Measurements from ENCODE around the gene BANF2.
"Not testable (repeated sequence)": the region's sequence is repeated elsewhere in the genome, so short reads cannot be mapped to it uniquely, and the experiment has no call there.

Gene BANF2

DNA sequence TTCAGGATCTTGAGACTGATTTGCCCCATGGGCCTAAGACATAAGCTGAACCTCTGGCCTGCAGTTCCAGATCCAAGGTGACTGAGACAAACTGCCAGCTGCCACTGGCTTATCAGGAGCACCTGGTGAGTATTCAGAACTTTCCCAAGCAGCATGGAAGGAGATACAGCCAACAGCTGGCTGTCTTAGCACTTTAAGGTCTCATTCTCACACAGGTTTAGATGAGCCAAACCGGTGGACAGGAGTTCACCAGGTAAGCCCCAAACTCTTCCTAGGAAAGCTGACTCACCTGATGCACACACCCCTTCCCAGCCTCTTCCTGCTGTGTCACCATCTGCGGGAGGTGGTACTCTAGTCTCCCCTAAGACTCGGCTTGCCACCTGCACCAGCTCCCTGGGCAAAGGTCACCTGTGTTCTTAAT is at the start of gene BANF2:
Gene BANF2, plus strand, starts transcription at position 36 of the 421 bp plus-strand sequence. CDS start 25,060 bp downstream, outside the sequence.
- DNase-seq = no peak

DNA sequence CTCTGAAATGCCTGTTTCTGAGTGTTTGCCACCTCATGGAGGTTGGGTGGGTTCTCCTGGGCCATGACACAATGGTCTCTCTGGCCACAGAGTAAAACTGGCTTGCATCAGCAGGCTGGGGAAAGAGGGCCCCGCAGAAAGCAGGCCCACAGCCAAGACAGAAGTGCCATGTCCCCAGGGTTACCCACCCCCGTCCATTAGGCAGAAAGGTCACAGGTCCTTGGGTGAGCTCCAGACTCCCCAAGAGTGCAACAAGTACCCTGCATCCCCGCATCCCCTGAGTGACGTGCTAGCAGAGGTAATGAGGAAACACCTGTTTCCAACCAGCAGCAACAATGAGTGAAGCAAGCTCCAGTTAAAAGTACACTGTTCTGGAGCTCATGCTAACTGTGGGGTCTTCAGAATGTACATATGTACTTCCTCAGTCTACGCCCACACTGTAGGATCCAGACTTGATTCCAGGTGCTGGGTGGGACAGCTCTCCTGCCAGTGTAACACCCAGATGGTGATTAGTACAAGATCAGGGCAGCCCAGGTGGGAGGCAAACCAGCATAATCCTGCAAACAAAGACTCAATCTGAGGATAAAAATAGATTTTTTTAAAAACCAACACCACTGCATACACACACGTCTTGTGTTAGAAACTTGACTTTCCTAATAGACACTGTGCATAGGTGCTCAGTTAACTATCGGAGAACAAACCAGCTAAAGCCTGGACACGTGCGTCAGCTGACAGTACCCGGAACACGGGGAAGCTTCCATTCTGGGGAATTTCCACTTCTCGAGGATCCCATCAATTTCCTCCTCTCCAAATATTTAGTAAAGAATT is 49.3 kb upstream of the BANF2 start:
- DNase-seq = peak; percentile 10

DNA sequence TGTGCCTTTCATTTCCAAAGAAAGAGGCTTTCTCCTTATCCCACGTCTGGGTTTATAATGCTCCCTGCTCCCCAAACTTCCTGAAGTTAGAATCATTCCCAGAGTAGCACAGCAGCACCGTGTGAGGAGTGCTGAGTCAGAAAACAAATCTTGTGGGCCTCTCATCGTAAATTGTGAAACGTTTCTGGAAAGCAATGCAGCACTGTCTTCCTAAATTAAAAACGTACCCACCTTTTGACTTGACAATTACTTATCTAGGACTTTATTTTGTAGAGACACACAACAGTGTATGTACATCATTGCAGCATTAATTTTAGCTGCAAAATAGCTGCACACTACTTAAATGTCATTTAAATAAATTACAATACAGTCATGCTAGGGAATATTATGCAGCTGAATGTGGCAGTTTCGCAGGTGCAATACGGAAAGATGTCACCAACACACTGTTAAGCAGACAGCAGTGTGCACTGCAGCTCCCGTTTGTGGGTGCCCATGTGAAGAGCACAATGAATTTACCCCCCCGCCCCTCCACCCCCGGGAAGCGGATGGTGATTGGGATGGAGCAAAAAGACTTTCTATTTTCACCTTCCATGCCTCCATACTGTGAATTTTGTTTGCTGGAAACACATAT is 48.5 kb upstream of the BANF2 start:
- no peak for DNase-seq

DNA sequence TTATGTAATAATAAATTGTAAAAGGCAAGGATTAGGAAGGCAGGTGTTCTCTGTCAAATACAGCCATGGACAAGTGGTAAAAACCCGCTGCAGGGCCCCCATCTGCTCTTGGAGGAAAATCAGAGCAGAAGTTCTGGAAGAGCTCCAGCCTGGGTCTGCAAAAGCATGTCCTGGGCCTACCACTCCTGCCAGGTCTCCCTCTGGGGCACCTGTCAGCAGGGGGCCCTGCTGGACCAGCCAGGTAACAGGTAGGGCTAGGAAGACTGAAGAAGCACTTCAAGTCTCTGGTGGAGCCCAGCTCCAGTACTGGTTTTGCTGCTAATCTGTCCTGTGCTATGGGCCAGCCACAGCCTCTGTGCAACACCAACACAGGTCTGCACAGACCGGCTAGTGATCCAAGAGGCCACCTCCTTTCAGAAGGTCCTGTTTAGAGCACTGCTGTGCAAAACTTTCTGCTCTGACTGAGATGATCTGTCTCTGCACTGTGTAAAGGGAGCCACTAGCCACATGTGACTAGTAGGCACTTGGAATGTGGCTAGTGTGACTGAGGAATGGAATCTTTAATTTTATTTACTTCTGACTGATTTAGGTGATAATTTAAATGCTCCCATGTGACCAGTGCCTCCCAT is 47.9 kb upstream of the BANF2 start:
- DNase-seq = no peak

DNA sequence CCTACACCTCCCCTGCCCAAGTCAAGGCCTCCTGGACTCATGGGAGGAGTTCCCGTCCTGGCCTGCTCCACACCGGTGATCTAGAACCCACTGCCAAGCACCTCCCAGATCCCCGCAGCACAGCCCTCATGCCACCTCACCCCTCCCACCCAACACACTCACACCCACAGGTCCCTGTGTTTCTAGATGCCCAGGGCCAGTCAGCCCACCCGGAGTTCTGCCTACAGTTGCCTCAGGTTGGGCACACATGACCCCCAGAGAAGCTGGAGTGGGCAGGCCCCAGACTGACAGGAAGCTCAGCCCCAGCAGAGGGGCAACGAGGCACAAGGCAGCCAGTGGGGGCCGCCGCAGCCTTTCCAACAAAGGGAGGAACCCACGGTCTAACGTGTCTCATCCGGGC is 47.4 kb upstream of the BANF2 start:
- no peak for DNase-seq

DNA sequence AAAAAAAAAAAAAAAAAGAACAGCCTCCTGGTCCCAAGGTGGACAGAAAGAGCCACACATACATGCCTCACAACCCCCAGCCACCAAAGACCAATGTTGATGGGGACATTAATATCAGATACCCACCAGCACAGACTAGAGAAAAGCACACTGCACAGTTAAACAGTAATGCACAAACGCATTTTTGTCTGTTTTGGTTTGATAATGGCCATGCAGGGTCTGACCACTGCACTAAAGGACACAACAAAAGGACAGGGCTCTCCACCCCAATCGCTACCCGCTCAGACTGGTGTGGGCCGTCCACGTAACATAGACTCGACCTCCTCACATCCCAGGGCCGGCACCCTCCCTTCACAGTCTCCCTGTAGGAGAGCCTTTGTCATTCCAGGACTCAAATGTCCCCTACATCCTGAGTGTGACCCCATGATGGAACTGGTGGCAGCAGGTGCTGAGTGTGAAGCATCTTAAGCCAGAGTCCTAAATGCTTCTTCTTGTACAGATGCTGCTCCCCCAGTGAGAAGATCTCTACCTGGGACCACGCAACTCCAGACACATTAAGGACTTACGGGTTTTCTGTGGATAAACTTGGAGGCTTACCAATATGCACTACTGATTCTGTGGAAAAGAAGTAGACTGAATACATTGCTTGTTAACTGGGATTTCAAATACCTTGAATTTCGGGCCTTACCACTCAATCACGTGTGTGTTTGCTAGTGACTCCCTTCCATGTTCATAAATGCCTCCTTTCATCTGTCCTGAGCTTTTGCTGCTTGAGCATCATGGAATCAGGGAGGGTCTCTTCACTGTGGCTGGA is 45.7 kb upstream of the BANF2 start:
- no peak for DNase-seq

DNA sequence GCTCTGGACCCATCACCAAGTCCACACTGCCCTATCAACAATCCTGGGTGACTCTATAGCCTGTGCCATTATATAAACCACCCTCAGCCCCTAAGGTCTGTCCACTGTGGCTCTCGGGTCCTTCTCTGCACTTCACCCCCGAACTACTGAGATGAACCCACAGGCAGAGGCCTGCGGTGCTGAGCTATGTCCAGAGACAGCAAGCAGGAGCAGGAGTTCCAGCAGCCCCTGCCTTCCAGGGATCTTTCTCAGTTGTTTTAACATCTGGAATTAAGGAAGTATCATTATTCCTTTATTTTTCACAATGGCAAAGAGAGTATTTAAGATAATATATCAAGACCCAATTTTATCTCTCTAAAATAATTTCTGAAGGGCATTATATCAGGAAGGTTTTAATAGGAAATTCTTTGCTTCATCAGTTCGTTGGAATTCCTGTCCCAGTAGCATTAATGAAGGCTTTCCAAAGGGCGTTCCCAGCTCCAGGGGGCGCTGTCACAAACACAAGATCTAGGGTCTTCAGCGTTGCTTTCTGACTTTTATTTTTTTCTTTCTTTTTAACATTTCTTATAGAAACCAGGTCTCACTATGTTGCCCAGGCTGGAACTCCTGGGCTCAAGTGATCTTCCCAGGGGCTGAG is 45.0 kb upstream of the BANF2 start:
- DNase-seq = peak; percentile 36

DNA sequence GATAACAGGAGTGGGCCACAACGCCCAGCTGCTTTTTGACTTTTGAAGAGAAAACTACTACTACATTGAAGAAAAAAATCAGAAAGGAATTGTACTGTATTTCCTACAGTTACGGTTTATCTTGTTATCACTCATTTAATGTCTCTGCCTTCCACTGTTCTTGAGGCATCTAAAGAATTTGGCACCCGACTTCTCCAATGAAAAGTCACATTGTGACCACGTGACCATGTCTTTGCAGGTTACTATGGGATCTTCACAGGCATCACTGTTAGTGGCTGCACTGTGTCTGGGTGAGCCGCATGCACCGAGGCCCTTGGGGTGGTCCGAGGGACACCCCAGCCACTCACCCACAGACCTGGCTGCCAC is 44.5 kb upstream of the BANF2 start:
- no peak for DNase-seq

DNA sequence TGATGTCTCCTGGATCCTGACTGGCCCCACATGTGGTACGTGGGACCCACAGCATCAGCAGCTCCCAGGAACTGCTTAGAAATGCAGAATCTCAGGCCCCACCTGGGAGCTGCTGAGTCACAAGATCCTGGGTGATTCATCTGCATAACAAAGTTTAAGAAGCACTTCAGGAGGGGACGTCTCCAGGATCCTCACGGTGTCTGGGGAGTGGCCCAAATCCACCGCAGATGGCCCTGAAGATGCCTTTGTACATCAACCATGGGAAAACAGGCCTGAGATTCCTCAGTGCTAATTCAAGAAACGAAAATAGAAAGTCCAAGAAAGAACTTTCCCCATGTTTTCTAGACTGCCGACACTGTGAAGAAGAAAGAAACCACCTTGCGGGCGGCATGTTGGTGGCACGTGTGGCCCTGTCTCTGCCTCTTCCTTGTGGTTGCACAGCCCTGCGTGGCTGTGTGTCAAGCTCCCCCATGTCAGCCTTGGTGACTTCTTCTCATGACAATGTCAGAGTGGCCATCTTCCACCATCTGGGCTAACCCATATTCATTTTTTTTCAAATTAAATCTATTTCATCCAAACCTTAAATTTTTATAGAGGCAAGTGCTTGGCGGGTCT is 43.8 kb upstream of the BANF2 start:
- no peak for DNase-seq

DNA sequence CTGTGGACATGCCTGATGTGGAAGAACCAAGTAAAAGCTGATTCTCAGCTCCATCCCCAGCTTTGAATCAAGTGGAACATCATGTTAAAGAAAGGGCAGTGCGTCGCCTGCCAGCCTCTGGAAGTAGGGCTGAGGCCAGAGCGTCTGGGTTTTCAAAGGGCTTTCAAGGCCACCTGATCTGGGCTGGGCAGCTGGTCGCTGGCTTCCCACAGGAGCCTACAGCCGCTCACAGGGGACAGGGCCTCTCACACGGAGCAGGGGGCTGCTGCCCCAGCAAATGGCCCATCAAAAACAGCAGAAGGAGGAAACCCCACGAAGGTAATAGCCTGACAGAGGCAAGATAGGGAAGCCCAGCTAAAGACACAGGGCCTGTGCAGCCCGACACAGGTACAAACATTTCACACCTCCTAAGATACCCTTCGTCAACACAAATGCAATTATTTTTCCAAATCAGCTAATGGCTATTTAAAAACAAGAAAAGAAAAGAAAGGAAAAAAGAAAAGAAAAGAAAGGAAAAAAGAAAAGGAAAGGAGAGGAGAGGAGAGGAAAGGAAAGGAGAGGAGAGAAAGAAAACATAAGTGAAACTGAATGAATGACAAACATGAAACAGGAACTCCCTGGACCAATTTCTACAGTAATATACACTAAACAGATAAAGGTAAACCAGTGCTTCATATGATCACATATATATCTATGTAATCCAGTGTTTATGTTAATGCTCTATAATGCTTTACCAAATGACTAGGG is 42.5 kb upstream of the BANF2 start:
- no peak for DNase-seq

DNA sequence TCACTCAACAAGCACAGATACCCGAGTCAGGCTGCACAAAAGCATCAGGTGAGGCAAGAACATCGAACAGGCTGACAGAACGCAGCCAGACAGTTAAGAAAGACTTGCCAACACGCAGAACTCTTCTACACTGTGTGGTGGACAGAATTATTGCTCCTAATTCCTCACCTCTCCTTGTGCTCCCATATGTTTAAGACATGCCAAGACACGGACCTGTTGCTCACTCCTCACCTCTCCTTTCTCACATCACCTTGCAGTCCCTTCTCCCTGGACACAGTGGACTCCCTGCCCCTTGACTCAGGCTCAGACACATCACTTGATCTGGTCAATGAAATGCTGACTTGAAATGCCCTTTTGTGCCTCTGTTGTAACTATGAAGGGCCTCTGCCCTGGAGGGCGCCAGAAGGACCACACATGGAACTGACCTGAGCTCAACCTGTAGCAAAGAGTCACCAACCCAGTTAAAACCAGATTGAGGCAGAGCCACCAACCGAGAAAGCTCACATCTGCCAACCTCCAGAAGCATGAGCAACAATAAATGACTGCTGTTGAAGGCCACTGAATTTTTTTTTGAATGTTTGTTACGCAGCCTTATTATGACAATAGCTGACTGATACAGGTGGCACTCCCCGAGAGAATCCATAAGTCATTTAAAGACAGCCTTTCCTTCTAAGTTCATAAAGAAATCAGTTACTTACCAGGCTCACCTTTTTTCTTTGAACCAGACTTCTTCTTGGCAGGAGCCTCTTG is 41.7 kb upstream of the BANF2 start:
- DNase-seq = no peak

DNA sequence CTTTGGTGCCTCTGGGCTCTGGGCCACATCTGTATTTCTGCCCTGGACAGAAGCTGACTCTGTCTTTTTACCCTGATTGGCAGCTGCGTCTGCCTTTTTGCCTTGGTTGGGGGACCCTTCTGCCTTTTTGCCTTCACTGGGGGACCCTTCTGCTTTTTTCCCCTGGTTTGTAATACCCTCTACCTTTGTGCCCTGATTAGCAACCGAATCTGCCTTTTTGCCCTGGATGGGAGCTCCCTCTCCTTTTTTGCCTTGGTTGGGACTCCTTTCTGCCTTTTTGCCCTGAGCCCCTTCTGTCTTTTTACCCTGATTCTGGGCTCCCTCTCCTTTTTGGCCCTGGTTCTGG is 41.1 kb upstream of the BANF2 start:
- no peak for DNase-seq

DNA sequence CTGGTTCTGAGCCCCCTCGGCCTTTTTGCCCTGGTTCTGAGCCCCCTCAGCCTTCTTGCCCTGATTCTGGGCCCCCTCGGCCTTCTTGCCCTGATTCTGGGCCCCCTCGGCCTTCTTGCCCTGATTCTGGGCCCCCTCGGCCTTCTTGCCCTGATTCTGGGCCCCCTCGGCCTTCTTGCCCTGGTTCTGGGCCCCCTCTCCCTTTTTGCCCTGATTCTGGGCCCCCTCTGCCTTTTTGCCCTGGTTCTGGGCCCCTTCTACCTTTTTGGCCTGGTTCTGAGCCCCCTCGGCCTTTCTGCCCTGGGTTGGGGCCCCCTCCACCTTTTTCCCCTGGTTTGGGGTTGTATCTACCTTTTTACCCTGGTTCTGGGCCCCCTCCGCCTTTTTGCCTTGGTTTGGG is 40.4 kb upstream of the BANF2 start:
- not testable (repeated sequence) for DNase-seq

DNA sequence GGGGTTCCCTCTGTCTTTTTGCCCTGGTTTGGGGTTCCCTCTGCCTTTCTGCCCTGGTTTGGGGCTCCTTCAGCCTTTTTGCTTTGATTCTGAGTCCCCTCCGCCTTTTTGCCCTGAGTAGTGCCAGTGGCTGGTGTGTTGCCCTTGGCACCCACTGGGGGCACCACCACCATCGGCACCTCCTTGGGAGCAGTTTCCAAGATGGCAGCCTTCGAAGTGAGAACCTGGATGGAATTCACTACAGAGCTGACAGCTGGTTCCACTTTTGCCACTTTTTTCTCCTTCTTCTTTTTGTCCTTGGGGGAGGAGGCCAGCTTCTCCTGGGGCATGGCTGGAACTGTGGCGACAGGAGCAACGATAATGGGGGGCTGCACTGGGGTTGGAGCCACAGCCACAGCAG is 40.0 kb upstream of the BANF2 start:
- DNase-seq = no peak

DNA sequence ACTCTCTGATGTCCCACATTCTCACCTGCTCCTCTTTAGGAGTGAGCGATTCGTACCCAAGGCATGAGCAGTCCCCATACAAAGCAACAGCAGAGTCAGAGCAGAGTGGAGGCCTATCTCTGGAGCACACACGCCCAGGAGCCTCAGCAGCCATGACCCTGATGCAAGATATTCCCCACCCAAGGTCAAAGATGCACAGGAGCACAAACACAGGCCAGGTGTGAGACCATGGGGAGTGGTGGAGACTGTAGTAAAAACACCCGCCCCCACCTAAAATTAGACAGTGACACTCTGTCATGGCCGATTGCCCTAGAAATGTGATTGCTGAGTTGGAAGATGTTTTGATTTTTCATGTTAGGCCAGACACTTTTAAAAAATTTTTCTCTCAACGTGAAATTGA is 39.1 kb upstream of the BANF2 start:
- DNase-seq = no peak

DNA sequence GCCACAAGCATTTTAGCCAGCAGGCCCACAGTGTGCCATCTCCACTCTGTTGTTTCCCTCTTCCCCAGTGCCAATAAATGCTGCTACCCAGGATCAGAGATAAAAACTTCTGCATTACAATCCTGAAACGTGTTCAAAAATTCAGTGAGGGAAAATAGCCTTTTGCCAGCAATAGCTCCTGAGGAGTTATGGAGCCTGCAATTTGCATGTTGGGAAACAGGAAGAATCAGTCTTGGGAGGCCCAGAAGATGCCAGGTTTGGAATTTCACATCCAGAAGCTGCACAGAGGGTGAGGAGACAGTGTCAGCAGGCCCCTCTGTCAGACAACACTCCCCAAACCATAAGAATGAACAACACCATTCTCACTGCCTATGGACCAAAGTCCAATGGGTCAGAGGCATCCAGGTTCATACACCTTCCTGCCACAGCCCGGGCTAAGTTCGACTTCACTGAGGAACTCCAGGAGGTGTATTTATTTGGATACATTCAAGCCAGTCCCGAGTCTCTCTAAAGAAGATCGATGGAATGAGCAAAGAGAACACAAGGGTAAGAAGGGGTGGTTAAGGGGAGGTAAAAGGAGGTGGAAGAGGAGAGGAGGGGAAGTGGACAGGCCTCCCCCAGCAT is 38.5 kb upstream of the BANF2 start:
- no peak for DNase-seq

DNA sequence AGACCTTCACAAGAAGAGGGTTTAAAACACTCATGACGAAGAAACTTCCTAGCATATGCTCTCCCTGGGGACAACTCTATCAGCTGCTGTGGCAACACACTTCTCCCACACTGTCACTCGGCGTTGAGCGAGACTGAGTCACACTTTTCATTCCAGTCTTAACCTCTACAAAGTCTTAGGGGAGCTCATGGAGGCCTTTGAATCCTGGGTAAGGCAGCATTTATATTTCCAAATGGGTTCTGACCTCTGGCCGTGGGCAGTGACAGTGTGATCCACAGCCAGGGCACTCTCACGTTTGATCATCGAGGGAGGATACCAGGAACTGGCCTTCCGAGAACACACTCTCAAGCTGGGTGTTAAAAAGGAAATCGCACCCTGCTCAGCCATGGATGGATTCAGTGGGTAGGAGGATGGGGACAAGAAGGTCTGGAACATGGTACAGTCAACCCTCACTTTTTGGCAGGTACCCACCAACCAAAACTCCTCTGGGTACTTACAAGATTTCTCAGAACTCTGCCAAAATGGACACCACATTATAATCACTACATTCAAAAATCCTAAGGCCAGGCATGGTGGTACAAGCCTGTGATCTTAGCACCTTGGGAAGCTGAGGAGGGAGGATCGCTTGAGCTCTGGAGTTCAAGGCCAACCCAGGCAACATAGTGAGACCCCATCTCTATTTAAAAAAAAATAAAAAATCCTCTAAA is 37.3 kb upstream of the BANF2 start:
- DNase-seq = peak; percentile 68

DNA sequence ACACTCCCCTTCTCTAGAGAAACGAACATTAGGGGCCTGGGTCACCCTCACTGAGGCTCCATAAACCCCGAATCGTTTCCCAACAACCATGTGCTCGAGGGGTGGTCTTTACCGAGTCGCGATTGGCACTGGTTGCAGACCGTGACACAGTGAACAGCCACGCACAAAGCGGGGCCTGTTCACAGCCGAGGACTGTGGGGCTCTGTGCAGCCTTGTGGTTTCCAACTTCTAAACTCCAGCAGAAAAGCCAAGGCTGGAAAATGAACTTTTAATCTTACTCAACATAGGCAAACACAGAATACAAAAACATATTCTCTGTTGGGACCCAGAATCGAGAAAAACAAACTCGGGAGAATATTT is 36.7 kb upstream of the BANF2 start:
- no peak for DNase-seq

DNA sequence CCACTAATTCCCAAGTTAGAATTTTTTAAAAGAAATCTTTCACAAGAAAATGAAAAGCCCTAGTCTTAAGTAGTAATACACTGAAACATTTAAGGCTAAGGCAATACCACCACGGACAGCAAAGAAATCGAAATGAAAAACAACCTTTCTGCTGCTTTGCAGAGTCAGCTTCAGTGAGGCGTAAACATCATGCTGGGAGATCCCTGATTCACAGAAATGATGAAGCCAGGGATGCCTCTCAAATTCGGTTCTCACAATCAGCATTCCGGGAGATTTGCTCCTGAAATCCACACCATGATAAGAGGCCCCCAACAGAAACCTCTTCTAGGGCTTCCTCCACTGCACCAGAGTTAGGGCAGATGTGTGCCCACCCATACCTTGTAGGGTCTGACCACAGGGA is 36.3 kb upstream of the BANF2 start:
- no peak for DNase-seq

All from suppressor macrophage treated with lipopolysaccharide for 4 hours (primary cell).